LoVo (cell line): ENCODE results near the gene OVCA2.

Experiments
- DNase-seq: peaks from one replicate; pipeline ENCODE4 v3.0.0-alpha.2; 2016; ENCODE audit warnings: low spot score

OVCA2 gene

DNA sequence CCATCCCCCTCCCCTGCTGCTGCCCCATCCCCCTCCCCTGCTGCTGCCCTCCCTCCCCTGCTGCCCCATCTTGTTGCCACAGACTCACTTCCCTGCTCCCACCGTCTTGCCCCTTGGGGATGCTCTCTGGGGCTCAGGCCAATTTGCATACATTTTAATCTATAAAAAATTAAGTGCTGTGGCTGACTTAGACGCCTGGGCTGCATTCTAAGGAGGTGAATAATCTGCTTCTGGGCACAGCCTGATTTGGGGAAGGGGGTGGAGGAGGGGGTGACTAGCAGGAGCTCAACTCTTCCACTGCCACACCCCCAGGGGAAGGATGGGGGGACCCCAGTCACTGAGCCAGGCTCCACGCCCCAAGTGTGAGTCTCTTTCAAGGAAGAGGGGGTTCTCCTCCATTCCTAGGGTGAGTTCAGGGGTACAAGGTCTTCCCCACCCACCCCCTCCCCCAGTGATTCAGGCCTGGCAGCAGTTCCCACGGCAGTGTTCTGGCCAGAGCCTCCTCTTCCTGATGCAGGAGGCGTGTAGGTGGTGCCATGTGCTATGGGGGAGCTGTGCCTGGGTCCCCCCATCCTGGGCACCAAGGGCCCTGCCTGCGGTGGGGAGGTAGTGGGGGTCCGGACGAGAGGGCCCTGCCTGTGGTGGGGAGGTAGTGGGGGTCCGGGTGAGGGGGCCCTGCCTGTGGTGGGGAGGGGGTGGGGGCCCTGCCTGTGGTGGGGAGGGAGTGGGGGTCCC lies 6.8 kb upstream of the OVCA2 start:
- no peak for DNase-seq

DNA sequence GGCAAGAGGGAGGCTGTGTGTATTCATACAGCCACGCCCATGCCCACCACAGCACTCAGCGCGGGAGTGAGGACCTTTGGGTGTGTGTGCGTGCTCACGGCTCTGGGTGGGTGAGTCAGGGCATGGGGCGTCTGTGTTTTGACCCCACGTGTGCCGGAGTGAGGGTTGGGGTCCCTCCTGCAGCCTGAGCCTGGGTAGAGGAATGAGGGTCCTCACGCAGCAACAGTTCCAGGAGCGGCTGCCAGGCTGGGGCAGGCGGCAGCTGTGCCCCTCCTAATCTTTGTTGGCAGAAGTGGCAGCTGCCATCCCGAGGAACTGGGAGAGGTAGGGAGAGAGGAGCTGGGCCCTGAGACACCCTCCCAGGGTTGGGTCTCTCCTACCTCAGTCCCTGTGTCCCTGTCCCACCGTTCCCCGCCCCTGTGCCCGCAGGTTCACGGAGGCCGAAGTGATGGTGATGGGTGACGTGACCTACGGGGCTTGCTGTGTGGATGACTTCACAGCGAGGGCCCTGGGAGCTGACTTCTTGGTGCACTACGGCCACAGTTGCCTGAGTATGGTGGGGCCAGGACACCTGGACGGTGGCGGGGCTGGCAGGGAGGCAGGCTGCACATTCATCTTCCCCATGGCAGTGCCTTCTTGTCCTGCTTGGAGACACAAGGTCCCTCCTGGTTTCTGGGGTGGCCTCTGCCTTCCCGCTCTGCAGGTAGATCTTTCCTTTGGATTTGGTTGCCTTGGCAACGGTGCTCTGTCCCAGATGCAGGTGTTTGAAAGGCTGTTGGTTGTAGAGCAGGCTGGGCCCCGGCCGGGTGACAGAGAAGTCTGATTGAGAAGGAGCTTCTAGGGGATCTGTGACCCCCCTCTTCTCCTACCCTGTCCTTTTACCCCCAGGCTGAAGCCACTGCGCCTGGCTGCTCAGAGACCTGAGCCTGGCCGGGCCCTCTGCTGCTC lies 6.0 kb upstream of the OVCA2 start:
- DNase-seq: no peak

DNA sequence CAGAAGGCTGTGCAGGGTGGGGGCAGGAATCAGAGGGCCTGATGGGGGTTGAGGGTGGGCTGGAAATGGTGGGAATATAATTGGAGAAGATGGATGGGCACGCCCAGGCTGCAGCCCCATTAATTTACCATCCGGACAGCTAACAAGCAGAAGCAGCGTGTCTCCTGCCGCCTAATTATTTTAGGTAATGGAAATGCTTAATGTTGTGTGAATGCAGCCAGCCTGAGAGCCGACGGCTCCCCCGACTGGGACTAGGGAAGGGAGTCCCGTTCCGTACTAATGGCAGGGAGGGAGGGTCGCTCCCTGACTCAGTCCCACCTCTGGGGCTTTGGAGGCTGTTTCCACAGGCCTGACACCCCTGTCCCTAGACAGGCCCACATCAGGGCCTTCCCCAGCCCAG lies 4.7 kb upstream of the OVCA2 start:
- no peak for DNase-seq

DNA sequence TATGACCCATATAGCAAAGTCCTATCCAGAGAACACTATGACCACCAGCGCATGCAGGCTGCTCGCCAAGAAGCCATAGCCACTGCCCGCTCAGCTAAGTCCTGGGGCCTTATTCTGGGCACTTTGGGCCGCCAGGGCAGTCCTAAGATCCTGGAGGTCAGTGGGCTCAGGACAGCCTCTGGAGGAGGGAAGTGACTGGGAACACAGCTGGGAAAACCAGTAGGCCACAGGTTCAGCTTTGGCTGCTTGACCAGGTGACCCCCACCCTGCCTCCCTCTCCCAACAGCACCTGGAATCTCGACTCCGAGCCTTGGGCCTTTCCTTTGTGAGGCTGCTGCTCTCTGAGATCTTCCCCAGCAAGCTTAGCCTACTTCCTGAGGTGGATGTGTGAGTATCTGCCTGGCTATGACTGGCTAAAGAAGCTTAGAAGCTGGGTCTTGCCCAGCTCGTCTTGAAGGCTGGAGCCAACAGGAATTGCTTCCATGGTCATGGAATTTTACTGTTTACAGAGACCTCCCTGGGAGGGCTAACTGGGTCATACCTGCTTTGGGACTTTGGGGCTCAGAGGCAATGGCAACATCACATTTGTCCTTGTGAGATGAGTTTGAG lies 1.5 kb upstream of the OVCA2 start:
- DNase-seq: no peak

DNA sequence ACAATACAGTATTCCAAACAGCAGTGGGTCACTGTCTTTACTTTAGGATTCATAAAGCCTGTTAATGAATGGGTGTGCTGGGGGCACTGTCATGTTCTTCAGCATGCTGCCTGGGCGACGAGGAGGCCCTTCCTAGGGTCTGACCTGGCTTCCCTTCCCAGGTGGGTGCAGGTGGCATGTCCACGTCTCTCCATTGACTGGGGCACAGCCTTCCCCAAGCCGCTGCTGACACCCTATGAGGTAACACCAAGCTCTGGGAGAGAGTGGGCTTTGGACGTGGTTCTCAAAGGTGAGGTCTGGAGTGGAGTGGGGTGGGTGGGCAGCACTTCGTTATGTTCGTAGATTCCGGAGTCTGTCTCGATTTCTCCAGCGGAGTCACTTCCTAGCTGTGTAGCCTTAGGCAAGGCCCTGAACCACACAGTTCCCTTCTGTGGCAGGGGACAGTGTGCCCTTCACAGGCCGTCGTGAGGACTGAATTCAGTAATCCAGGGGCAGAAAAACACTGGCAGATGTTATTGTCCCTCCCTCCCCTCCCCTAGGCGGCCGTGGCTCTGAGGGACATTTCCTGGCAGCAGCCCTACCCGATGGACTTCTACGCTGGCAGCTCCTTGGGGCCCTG lies 771 bp upstream of the OVCA2 start:
- DNase-seq: no peak

DNA sequence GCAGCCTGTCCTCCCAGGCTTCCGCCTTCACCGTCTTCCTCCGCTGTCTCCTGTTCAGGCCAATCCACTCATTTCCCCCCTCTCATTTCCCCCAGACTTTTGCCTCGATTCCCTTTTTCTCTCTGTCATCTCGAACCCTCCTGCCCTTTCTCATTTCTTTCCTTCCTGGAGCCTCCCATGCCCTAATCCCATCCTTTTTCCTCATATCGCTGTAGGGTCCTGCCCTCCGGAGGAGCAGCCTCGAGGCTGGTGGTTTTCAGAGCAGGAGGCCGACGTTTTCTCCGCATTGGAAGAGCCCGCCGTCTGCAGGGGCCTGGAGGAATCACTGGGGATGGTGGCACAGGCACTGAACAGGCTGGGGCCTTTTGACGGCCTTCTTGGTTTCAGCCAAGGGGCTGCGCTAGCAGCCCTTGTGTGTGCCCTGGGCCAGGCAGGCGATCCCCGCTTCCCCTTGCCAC lies 597 bp downstream of the OVCA2 start:
- no peak for DNase-seq

DNA sequence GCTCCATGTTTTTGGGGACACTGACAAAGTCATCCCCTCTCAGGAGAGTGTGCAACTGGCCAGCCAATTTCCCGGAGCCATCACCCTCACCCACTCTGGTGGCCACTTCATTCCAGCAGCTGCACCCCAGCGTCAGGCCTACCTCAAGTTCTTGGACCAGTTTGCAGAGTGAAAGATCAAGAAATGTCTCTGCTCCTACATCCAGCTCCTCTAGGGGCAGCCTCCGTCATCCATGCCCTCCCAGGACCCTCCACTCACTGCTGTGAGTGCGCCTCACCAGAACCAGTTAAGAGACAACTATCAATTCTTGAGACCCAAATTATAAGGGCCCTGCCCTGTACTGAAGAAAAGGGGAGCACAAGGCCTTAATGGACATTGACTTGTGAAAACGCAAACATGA lies 1.1 kb downstream of the OVCA2 start:
- no peak for DNase-seq

DNA sequence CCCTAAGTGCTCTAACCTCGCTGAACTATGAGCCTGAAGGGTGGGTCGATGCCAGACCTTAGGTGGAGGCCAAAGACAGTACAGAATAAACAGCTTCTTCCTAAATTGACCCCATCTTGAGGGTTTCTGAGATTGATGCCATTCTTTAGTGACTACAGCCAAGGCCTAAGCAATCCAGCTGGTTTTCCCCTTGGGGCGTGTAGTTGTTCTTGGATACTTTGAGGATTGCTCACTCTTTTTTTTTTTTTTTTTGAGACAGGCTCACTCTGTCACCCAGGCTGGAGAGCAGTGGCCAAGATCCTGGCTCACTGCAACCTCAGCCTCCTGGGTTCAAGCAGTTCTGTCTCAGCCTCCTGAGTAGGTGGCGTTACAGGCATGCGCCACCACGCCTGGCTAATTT lies 2.0 kb downstream of the OVCA2 start:
- DNase-seq: peak; percentile 28

DNA sequence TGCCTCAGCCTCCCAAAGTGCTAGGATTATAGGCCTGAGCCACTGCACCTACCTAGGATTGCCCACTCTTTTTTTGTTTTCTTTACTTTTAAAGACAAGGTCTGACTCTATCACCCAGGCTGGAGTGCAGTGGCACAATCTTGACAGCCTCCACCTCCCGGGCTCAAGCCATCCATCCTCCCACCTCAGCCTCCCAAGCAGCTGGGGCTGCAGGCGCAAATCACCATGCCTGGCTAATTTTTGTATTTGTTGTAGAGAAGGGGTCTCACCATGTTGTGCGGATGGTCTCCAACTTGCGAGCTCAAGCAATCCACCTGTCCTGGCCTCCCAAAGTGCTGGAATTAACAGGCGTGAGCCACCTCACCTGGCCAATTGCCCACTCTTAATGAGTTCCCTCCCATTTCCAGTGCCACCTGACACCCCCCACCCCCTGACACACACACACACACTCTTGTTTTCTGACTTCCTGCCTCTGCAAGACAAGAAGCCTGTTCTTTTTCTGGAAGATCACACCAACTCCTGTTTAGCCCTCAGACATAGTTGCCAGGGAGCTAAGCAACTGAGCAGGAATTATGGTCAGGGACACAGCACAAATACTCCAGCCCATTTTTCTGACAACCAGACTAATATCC lies 2.6 kb downstream of the OVCA2 start:
- no peak for DNase-seq

DNA sequence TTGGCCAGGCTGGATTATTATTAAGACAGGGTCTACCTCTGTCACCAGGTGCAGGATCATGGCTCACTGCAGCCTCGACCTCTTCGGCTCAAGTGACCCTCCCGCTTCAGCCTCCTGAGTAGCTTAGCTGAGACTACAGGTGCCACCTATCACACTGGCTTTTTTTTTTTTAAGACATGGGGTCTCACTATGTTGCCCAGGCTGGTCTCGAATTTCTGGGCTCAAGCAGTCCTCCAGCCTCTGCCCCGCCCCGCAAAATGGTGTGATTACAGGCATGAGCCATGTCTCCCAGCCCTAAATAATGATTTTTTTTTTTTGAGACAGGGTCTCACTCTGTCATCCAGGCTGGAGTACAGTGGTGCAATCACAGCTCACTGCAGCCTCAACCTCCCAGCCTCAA lies 5.8 kb downstream of the OVCA2 start:
- DNase-seq: no peak

DNA sequence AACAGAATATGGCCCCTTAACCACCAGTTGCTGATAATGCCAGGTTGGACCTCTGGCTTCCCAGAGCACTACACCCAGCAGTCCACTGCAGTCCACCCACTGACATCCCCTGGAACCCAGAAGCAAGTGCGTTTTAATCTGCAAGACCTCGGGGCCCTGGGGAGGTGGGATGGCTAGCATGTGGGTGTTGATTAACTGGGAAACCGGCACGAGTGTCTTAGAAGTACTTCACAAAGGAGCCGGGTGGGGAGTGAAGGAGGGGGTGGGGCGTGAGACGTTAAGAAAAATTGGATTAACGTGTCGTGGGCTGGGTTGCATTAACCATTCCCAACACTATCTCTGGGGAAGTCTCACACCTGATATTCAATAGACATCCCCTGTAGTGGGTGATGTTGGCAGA lies 7.0 kb downstream of the OVCA2 start:
- DNase-seq: no peak

DNA sequence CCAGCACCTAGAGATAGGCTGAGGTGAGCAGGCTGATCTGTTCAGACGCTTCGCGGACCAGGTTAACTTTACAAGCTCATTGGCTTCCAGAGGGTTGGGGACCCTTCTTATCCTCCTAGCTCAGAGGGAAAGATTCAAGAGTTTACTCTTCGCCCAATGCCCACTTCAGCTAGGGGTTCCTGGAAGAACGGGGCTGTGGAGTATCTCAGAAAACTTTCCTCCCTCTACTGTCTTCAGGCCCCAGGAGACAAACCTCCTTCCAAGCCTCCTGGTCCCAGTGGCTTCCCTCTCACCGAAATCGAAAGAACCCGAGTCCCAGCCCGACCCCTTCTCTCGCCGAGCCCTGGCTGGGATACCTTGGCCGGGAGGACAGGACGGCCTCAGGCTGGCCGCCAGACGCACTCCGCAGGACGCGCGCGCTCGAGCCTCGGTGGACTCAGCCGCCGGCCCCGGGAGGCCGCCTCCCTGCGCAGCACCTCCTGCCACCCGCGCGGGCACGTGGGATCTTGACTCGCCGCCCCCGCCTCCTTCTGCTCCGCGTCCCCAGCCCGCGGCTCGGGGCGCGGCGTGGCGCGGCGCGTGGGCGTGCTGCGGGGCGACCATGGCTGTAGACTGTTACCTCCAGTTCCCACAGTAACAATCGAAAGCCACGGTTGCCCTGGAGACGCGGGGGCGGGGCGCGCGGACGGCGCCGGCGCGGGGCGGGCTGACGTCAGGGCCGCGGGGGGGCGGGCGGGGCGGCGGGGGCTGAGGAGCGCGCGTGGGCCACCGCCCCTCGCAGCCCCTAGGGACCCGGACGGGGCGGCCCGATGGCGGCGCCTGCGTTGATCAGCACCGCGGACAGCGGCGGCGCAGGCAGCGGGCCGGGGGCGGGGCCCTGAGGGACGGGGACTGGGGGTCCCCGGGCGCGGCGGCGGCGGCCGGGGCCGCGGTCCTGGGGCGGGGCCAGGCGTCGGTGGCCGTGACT lies 7.8 kb downstream of the OVCA2 start:
- peak; percentile 86 for DNase-seq

DNA sequence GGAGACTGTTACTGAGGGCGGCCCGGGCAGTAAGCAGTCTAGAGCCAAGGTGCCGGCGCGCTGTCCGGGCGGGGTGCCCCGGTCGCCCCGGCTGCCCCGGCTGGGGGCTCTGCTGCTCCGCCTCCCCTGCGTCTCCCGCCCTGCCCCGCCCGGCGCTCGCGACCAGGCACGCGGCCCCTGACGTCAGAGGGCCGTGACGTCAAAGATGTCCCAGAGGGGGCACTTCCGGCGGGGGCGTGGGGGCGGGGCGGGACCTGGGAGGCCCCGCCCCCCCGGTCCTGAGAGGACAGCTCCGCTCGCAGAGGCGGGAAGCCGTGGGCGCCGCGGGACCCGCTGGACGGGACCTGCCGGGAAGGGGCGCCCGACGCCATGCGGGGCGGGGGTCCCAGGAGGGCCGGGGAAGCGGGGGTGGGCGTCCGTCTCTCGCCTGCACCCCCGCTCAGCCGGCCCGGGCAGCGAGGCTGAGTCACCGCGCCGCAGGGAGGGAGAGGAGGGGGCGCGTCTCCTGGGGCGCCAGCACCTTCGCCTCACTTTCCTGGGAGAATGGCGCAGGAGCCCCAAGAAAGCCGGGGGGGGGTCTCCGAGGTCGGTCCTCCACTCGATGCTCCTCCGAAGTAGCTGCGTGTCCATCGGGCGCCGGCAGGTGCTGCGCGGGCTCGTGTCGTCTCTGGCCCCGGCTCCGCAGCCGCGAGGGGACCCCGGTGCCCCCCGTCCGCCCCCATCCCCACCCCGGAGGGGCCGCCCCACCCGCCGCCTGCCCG lies 8.7 kb downstream of the OVCA2 start:
- DNase-seq: peak; percentile 80

DNA sequence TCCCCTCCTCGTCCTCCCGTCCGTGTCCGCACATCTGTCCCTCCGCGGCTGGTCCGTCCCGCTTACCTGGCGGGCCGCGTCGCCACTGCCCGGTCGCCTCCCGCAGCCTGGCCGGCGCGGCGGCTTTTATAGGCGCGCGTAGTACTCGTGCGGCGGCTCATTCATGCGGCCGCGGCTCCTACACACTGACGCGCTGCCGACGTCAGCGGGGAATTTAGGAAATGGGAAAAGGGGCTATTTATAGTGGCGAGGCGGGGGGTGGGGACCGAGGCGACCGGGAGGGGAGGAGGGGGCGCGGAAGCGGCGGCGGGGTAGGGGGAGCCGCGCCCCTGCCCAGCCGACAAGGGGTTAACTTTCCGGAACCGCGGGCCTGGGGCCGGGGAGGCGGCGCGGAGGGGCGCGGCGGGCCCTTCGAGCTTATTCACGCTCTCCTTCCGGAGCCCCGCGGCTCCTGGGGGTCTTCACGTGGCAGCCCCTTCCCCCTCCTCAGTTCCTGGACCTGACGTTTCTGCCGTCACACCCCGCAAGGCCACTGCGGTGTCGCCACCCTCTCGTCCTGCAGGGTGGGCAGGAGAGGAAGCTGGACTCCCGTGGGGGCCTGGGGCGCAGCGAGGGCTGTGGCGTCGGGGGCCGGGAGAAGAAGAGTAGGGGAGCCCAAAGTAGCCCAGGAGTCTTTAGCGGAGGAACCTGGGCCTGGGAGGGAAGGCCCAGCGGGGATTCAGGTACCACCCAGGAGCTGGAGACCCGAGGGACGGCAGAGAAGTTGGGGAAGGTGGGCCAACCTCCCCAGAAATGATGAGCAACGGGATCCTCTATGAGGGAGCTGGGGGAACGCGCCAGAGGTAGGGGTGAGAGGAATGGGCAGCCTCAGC lies 9.5 kb downstream of the OVCA2 start:
- DNase-seq: peak; percentile 43

DNA sequence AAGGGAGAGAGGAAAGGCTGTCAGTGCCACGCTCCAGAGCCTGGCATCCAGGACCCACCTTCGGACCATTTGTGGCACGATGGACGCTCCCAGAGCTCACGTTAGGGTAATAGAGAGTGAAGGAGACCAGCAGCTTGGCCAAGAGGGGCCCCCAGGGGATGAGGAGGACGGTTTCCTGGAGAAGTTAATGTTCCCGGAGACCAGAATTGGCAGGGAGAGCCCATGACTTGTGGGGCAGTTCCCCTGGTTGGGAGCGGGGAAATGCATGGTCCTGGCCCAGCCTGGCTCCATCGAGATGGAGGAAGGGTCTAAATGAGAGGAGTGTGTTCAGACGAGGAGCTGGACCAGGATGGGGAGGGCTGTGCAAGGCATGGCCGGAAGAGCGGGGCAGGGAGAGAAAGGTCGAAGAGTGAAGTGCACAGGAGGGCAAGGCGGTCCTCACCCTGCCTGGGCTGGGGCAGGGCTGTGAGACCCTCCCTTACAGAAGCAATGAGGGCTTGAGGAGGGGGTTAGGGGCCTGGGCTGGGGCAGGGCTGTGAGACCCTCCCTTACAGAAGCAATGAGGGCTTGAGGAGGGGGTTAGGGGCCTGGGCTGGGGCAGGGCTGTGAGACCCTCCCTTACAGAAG lies 10.2 kb downstream of the OVCA2 start:
- no peak for DNase-seq

DNA sequence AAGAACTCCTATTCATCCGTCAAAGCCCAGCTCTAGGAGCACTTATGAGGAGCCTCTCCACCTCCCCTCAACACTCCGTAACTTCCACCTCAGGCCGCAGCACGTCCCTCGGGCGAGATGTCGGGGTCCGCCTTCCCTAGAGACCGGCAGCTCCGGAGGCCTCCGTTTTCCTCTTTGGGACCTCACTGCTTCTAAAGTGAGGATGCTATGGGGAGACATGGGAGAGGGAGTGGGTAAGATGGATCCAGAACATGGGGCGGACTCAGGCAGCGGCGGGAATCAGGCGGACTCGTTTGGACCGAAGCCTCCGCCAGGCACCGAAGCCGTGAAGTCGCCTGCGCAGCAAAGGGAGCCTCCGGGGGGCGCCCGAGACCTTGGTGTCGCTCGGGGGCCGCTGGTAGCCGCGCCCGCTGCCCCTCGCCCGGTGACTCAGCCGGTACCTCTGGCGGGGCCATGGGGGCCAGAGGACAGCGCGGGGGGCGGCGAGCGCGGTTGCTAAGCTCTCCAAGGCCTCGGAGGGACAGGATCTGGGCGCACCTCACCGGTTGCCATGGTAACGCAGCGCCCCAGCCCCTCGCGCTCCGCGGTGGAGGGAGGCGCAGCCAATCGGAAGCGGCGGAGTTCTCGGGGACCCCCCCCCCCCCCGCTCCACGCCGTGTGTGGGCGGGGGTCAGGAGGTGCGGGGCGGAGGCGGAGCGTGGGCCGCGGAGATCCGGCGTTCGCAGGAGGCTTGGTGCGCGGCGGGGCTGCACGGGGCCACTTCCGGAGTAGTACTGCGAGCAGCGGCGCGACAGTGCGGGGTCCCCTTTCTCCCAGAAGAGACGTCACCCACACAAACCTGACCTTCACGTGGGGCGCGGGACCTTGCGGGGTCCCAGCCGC lies 11.8 kb downstream of the OVCA2 start:
- no peak for DNase-seq

DNA sequence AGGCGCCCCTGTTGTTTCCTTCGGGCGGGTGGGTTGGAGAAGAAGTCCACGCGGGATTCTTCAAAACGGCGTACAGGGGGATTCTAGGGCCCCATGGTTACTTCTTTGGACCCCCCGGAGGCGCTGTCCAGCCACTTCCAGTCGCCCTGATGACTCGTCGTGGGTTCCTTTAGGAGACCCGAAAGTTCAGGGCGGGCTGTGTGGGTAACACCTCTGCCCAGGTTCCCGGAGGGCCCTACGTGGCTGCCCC lies 12.4 kb downstream of the OVCA2 start:
- no peak for DNase-seq
